DOHH2 (cell line): Measurements from ENCODE around the gene EPHB1.

Source experiments
- H3F3A ChIP-seq: fragments of 200-600 bp; sonication (generic), shearing (Covaris generic); 2 replicates; pipeline ENCODE4 v1.6.0; 2016; ENCODE audit warnings: antibody characterized with exemption, mild to moderate bottlenecking; ENCODE audit not compliant: control insufficient read depth, insufficient read depth
- H3K27ac ChIP-seq: fragments of 200-600 bp; sonication (generic); 2 replicates; pipeline ENCODE4 v1.5.1; 2014; ENCODE audit warnings: low read depth, mild to moderate bottlenecking, low read length, moderate library complexity
- H3K27me3 ChIP-seq: fragments of 200-600 bp; sonication (generic); 2 replicates; pipeline ENCODE4 v1.6.1; 2014; ENCODE audit warnings: mild to moderate bottlenecking, low read length, mixed read lengths; ENCODE audit not compliant: control insufficient read depth
- H3K36me3 ChIP-seq: fragments of 200-600 bp; sonication (generic); 2 replicates; pipeline ENCODE4 v1.6.1; 2014; ENCODE audit warnings: mild to moderate bottlenecking, low read length, moderate library complexity, mixed read lengths; ENCODE audit not compliant: control insufficient read depth
- H3K4me1 ChIP-seq: fragments of 200-600 bp; sonication (generic); 2 replicates; pipeline ENCODE4 v1.6.1; 2014; ENCODE audit warnings: mild to moderate bottlenecking, low read length, mixed read lengths; ENCODE audit not compliant: control insufficient read depth
- H3K4me2 ChIP-seq: fragments of 200-600 bp; sonication (generic); 2 replicates; pipeline ENCODE4 v1.6.0; 2014; ENCODE audit warnings: mild to moderate bottlenecking, low read length, moderate library complexity
- H3K4me3 ChIP-seq: fragments of 200-600 bp; sonication (generic); 2 replicates; pipeline ENCODE4 v1.5.1; 2014; ENCODE audit warnings: mild to moderate bottlenecking, low read length, mixed read lengths
- H3K79me2 ChIP-seq: fragments of 200-600 bp; sonication (generic); 2 replicates; pipeline ENCODE4 v1.6.1; 2014; ENCODE audit warnings: mild to moderate bottlenecking, low read length, mixed read lengths; ENCODE audit not compliant: control insufficient read depth
- H3K9me2 ChIP-seq: fragments of 200-600 bp; sonication (generic); replicated peaks from 2 replicates; pipeline ENCODE4 v1.6.1; 2014; ENCODE audit warnings: mild to moderate bottlenecking, low read length, mixed read lengths; ENCODE audit not compliant: control insufficient read depth
- H3K9me3 ChIP-seq: fragments of 200-600 bp; sonication (generic); 2 replicates; pipeline ENCODE4 v1.6.1; 2014; ENCODE audit warnings: antibody characterized with exemption, low read length, mixed read lengths; ENCODE audit not compliant: control insufficient read depth, insufficient read depth
- H4K20me1 ChIP-seq: fragments of 200-600 bp; sonication (generic); 2 replicates; pipeline ENCODE4 v1.6.0; 2014; ENCODE audit warnings: low read depth, mild to moderate bottlenecking, antibody characterized with exemption, low read length, moderate library complexity; ENCODE audit not compliant: control insufficient read depth, insufficient read depth
- EZH2phosphoT487 ChIP-seq: fragments of 200-600 bp; sonication (generic); IDR thresholded peaks from 2 replicates; pipeline ENCODE4 v1.6.1; 2017; ENCODE audit warnings: borderline replicate concordance, mild to moderate bottlenecking, antibody characterized with exemption, low read length, moderate library complexity, mixed read lengths
- TF ChIP-seq, protein P1 (sequence below): fragments of 200-600 bp; sonication (generic); IDR thresholded peaks from one replicate; pipeline ENCODE4 v1.5.1; 2014; ENCODE audit warnings: antibody characterized with exemption, mild to moderate bottlenecking, low read depth, low read length; ENCODE audit not compliant: poor library complexity, severe bottlenecking

The EPHB1 gene

DNA sequence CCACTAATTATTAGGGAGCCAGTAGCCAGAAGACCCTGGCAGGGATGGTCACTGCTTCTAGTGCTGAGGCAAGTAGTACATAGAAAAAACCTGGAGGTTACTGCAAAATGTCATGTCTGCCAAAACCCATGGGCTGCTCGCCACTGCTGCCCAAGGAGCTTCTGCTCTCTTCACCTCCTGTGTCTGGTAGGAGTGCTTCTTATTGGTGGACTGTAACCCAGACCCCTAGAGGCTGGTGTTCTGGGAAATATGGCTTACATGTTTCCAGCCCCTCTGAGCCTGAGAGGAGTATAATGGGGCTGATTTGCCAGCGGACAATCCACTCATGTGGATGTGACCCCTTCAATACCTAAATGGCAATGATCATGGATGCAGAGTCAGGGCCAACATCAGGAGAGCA is 286.4 kb downstream of the EPHB1 start:
- H4K20me1 ChIP-seq: no peaks in the 10 kb centered on the region
- H3K9me3 ChIP-seq: no peaks in the 10 kb centered on the region
- no peaks in the 10 kb centered on the region for H3K9me2 ChIP-seq
- H3K27ac ChIP-seq: no peak overlapping the region
- H3F3A ChIP-seq: no peaks in the 10 kb centered on the region
- TF ChIP-seq EZH2phosphoT487: no peak
- TF ChIP-seq, protein P1, sequence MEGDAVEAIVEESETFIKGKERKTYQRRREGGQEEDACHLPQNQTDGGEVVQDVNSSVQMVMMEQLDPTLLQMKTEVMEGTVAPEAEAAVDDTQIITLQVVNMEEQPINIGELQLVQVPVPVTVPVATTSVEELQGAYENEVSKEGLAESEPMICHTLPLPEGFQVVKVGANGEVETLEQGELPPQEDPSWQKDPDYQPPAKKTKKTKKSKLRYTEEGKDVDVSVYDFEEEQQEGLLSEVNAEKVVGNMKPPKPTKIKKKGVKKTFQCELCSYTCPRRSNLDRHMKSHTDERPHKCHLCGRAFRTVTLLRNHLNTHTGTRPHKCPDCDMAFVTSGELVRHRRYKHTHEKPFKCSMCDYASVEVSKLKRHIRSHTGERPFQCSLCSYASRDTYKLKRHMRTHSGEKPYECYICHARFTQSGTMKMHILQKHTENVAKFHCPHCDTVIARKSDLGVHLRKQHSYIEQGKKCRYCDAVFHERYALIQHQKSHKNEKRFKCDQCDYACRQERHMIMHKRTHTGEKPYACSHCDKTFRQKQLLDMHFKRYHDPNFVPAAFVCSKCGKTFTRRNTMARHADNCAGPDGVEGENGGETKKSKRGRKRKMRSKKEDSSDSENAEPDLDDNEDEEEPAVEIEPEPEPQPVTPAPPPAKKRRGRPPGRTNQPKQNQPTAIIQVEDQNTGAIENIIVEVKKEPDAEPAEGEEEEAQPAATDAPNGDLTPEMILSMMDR: no peak
- no peak overlapping the region for H3K4me2 ChIP-seq
- no peaks in the 10 kb centered on the region for H3K27me3 ChIP-seq
- H3K4me3 ChIP-seq: no peak overlapping the region
- H3K4me1 ChIP-seq: no peaks in the 10 kb centered on the region
- no peaks in the 10 kb centered on the region for H3K79me2 ChIP-seq
- H3K36me3 ChIP-seq: no peaks in the 10 kb centered on the region

GRCh38 chr3:135081856-135082434 is 286.9 kb downstream of the EPHB1 start:
- Histone ChIP-seq H3K9me3 (no peaks in the 10 kb centered on the region), H3K4me3 (no peak overlapping the region), H3K79me2 (no peaks in the 10 kb centered on the region), H3K9me2 (no peaks in the 10 kb centered on the region), H3K36me3 (no peaks in the 10 kb centered on the region), H4K20me1 (no peaks in the 10 kb centered on the region), H3F3A (no peaks in the 10 kb centered on the region), H3K4me1 (no peaks in the 10 kb centered on the region), H3K27me3 (no peaks in the 10 kb centered on the region), H3K4me2 (no peak overlapping the region), H3K27ac (no peak overlapping the region)
- TF ChIP-seq EZH2phosphoT487: no peak
- TF ChIP-seq, protein P1: no peak

- no peaks in the 10 kb centered on the region for H3K4me1 ChIP-seq
- no peaks in the 10 kb centered on the region for H3K36me3 ChIP-seq
- H3K9me3 ChIP-seq: no peaks in the 10 kb centered on the region
- H3K27me3 ChIP-seq: no peaks in the 10 kb centered on the region
- H3K4me3 ChIP-seq: no peak overlapping the region
- H3F3A ChIP-seq: no peaks in the 10 kb centered on the region
- H4K20me1 ChIP-seq: no peaks in the 10 kb centered on the region
- no peak overlapping the region for H3K27ac ChIP-seq
- no peak for TF ChIP-seq EZH2phosphoT487
- TF ChIP-seq, protein P1: no peak
- no peaks in the 10 kb centered on the region for H3K79me2 ChIP-seq
- no peaks in the 10 kb centered on the region for H3K9me2 ChIP-seq
- H3K4me2 ChIP-seq: no peak overlapping the region
Observed at GRCh38 chr3:135082706-135083105, 287.6 kb downstream of the EPHB1 start.
